K562 (cell line): ENCODE results near the gene CAPN5. TPM values are rescaled to one million over a fixed set of nuclear protein-coding genes. Genes with fewer than 3 reads are reported as not detected.
A peak's percentile ranks its signal among the peaks of the same experiment; 100 is the strongest.

Source experiments
- CBX3 ChIP-seq, 2 experiments: IDR thresholded peaks; 1 replicate in 1 of 2; 2 replicates in 1 of 2; pipeline ENCODE4 v1.6.1; 2012; ENCODE audit warnings: inconsistent platforms in 2 of 2, low read length in 2 of 2, borderline replicate concordance in 1 of 2, control low read depth in 1 of 2
- CTCFL ChIP-seq: IDR thresholded peaks from 2 replicates; pipeline ENCODE4 v1.6.1; 2011; ENCODE audit warnings: borderline replicate concordance, low read depth, mild to moderate bottlenecking, moderate library complexity, low read length; ENCODE audit not compliant: insufficient read depth, poor library complexity, severe bottlenecking
- EGR1 ChIP-seq: fragments of 450-650 bp; conservative IDR thresholded peaks from 2 replicates; pipeline ENCODE4 v1.6.1; 2017; ENCODE audit warnings: mild to moderate bottlenecking
- ELF1 ChIP-seq: fragments of 200-800 bp; sonication (Bioruptor generic); IDR thresholded peaks from 2 replicates; pipeline ENCODE4 v1.6.1; 2016; ENCODE audit warnings: missing genetic modification characterization, missing compliant biosample characterization
- ETS2 ChIP-seq: IDR thresholded peaks from 2 replicates; pipeline ENCODE4 v1.6.1; 2016; ENCODE audit warnings: borderline replicate concordance, missing genetic modification characterization, mild to moderate bottlenecking, moderate library complexity, missing compliant biosample characterization; ENCODE audit not compliant: poor library complexity, severe bottlenecking
- HCFC1 ChIP-seq: IDR thresholded peaks from 2 replicates; pipeline ENCODE4 v1.6.1; 2012; ENCODE audit warnings: low read depth, low read length, improper control_type of control experiment
- ILF3 ChIP-seq: fragments of 450-650 bp; IDR thresholded peaks from 2 replicates; pipeline ENCODE4 v1.6.1; 2018; ENCODE audit warnings: antibody characterized with exemption, mild to moderate bottlenecking, moderate library complexity, borderline replicate concordance
- MTA2 ChIP-seq: fragments of 450-650 bp; IDR thresholded peaks from 2 replicates; pipeline ENCODE4 v1.6.1; 2016; ENCODE audit warnings: low read depth
- NONO ChIP-seq, 2 experiments: fragments of 200-400 bp in 1 of 2; fragments of 450-650 bp in 1 of 2; formaldehyde crosslinking in 1 of 2; IDR thresholded peaks; 2 replicates each; pipeline ENCODE4 v1.6.1; 2017; ENCODE audit warnings: low read depth in 2 of 2, mild to moderate bottlenecking in 2 of 2, moderate library complexity in 2 of 2, low read length in 1 of 2
- PKNOX1 ChIP-seq: fragments of 450-650 bp; IDR thresholded peaks from 2 replicates; pipeline ENCODE4 v1.6.1; 2016
- SIN3A ChIP-seq, 2 experiments: fragments of 150-350 bp in 1 of 2; IDR thresholded peaks; 2 replicates each; pipeline ENCODE4 v1.6.1; 2011 to 2016; ENCODE audit warnings: borderline replicate concordance in 2 of 2, low read depth in 2 of 2, low read length in 2 of 2, mild to moderate bottlenecking in 2 of 2, moderate library complexity in 2 of 2; ENCODE audit not compliant: control insufficient read depth in 1 of 2
- YY1 ChIP-seq, 3 experiments: IDR thresholded peaks; 2 replicates each; pipeline ENCODE4 v1.6.1; 2011; ENCODE audit warnings: low read length in 2 of 3, mild to moderate bottlenecking in 2 of 3, moderate library complexity in 2 of 3, borderline replicate concordance in 1 of 3, control low read depth in 1 of 3, low read depth in 1 of 3; ENCODE audit not compliant: insufficient read depth in 3 of 3, insufficient replicate concordance in 2 of 3, control insufficient read depth in 1 of 3, insufficient read length in 1 of 3; ENCODE audit errors: extremely low read depth in 1 of 3
- ZBTB26 ChIP-seq: fragments of 450-650 bp; formaldehyde crosslinking; IDR thresholded peaks from 2 replicates; pipeline ENCODE4 v1.4.0; 2022; ENCODE audit warnings: missing genetic modification characterization
- ZNF124 ChIP-seq: sonication (generic); formaldehyde crosslinking; IDR thresholded peaks from 2 replicates; pipeline ENCODE4 v1.8.1; 2022; ENCODE audit warnings: missing genetic modification reagents
- polyA plus RNA-seq, 8 experiments: library from polyadenylated mRNA; depleted of rRNA in 4 of 8; stranded (reverse) in 5 of 8; unstranded in 3 of 8; fragments of >200 nt; fragmentation: Nextera tagmentation in 2 of 8; fragmentation: Illumina TruSeq in 1 of 8; extraction: Ambion mirVana in 2 of 8; extraction: Trizol in 1 of 8; gene quantifications; 2 replicates each; pipeline versions ENCODE4 v1.2.1 to v1.2.3, GENCODE V29; 2011 to 2014; ENCODE audit warnings: inconsistent platforms in 1 of 8, missing spikeins in 1 of 8
- total RNA-seq, 7 experiments: library from RNA; depleted of rRNA in 6 of 7; stranded (reverse); fragments of >200 nt in 6 of 7; fragmentation: Illumina TruSeq in 2 of 7; extraction: Trizol in 2 of 7; gene quantifications; 2 replicates each; pipeline versions ENCODE4 v1.2.1 to v1.2.3, GENCODE V29; 2011 to 2021; ENCODE audit warnings: low replicate concordance in 1 of 7
- TF ChIP-seq, protein P1 (sequence below), 3 experiments: IDR thresholded peaks in 2 of 3; conservative IDR thresholded peaks in 1 of 3; 2 replicates each; pipeline ENCODE4 v1.5.1; 2011 to 2012; ENCODE audit warnings: low read length in 3 of 3, mild to moderate bottlenecking in 3 of 3, control low read depth in 2 of 3, improper control_type of control experiment in 1 of 3, inconsistent platforms in 1 of 3, low read depth in 1 of 3, mixed read lengths in 1 of 3, moderate library complexity in 1 of 3; ENCODE audit not compliant: insufficient read depth in 2 of 3
- TF ChIP-seq, protein P2 (sequence below): fragments of 250-450 bp; sonication (Bioruptor Pico); IDR thresholded peaks from 2 replicates; pipeline ENCODE4 v1.8.0; 2022; ENCODE audit warnings: inconsistent platforms, mild to moderate bottlenecking, moderate library complexity, borderline replicate concordance

The CAPN5 gene
- total and polyA plus RNA-seq, 9 of the 15 experiments (the other 6 are each of a cell fraction or from before 2014, with no cell fraction given): 0.04 to 0.44 (median 0.14) TPM; not detected in 2

- TF ChIP-seq, protein P1, sequence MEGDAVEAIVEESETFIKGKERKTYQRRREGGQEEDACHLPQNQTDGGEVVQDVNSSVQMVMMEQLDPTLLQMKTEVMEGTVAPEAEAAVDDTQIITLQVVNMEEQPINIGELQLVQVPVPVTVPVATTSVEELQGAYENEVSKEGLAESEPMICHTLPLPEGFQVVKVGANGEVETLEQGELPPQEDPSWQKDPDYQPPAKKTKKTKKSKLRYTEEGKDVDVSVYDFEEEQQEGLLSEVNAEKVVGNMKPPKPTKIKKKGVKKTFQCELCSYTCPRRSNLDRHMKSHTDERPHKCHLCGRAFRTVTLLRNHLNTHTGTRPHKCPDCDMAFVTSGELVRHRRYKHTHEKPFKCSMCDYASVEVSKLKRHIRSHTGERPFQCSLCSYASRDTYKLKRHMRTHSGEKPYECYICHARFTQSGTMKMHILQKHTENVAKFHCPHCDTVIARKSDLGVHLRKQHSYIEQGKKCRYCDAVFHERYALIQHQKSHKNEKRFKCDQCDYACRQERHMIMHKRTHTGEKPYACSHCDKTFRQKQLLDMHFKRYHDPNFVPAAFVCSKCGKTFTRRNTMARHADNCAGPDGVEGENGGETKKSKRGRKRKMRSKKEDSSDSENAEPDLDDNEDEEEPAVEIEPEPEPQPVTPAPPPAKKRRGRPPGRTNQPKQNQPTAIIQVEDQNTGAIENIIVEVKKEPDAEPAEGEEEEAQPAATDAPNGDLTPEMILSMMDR (IDR thresholded peaks at IDR 0.05 in 2 of 3, conservative IDR thresholded peaks at IDR 0.05 in 1 of 3; ENCODE audit: insufficient read depth in 2 of 3, low read depth in 1 of 3, low read length in 3 of 3): peak; percentile 65 to 90 (median 69)
- peak; percentile 35; the same call in 1 of the 2 replicates for TF ChIP-seq ELF1
- no peak for TF ChIP-seq ETS2 (tag)
- TF ChIP-seq YY1 (IDR thresholded peaks at IDR 0.05; ENCODE audit: borderline replicate concordance in 1 of 3, control insufficient read depth in 1 of 3, extremely low read depth in 1 of 3, insufficient read depth in 3 of 3, insufficient read length in 1 of 3, insufficient replicate concordance in 2 of 3, low read depth in 1 of 3, low read length in 2 of 3): peak; percentile 51 to 92 (median 70)
- TF ChIP-seq HCFC1: peak; percentile 46
- peak; percentile 56 for TF ChIP-seq PKNOX1
- no peak for TF ChIP-seq MTA2
- TF ChIP-seq CBX3 (IDR thresholded peaks at IDR 0.05; ENCODE audit: borderline replicate concordance in 1 of 2, low read length in 2 of 2): 0 out of 3 replicates have a peak, but pooled peaks of 1 of the 2 experiments have one; percentile 19
- TF ChIP-seq SIN3A (IDR thresholded peaks at IDR 0.05; ENCODE audit: borderline replicate concordance in 2 of 2, control insufficient read depth in 1 of 2, low read depth in 2 of 2, low read length in 2 of 2): peak in 1 of 2 experiments; percentile 71; a peak in 1 of 4 replicates
- TF ChIP-seq NONO (IDR thresholded peaks at IDR 0.05; ENCODE audit: low read depth in 2 of 2, low read length in 1 of 2): no peak
- no peak for TF ChIP-seq ZNF124 (CRISPR knock-in tag)
- no peak for TF ChIP-seq CTCFL
- TF ChIP-seq, protein P2, sequence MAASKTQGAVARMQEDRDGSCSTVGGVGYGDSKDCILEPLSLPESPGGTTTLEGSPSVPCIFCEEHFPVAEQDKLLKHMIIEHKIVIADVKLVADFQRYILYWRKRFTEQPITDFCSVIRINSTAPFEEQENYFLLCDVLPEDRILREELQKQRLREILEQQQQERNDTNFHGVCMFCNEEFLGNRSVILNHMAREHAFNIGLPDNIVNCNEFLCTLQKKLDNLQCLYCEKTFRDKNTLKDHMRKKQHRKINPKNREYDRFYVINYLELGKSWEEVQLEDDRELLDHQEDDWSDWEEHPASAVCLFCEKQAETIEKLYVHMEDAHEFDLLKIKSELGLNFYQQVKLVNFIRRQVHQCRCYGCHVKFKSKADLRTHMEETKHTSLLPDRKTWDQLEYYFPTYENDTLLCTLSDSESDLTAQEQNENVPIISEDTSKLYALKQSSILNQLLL (CRISPR knock-in tag): no peak
- 0 out of 2 replicates have a peak, but pooled peaks have one; percentile 12 for TF ChIP-seq EGR1
- TF ChIP-seq ZBTB26: no peak
- no peak for TF ChIP-seq ILF3
These were observed 19.5 kb upstream of the CAPN5 start (continued) for GRCh38 chr11:77047007-77047927.
